ENCODE data around the gene NDUFC2.
"Not testable (repeated sequence)": the region's sequence is repeated elsewhere in the genome, so short reads cannot be mapped to it uniquely, and the experiment has no call there.

The NDUFC2 gene

GRCh38 chr11:78100261-78100660, 20.6 kb upstream of the NDUFC2 start:
- Histone ChIP-seq H3K36me3 (ENCODE audit: insufficient read depth) (no peaks in the 10 kb centered on the region; the same call in none of the 2 replicates), H3K27me3 (ENCODE audit: insufficient read depth, low read depth) (no peaks in the 10 kb centered on the region), H4K20me1 (ENCODE audit: insufficient read depth) (no peaks in the 10 kb centered on the region), H3K79me2 (ENCODE audit: insufficient read depth, low read depth) (no peaks in the 10 kb centered on the region), H3K4me2 (no peak overlapping the region), H3K9ac (no peak overlapping the region), H3K4me3 (IDR thresholded peaks at IDR 0.05; ENCODE audit: insufficient read depth, low read depth, low read length) (no peak overlapping the region), H3K4me1 (ENCODE audit: low read depth, poor library complexity, severe bottlenecking) (no peaks in the 10 kb centered on the region), H3K27ac (no peak overlapping the region), H2AFZ (ENCODE audit: low read depth) (no peak overlapping the region)
- no peak for TF ChIP-seq CTCF (conservative IDR thresholded peaks at IDR 0.05; ENCODE audit: low read depth, low read length)

- H3K27me3 ChIP-seq (ENCODE audit: insufficient read depth, low read depth), result no peaks in the 10 kb centered on the region
- no peaks in the 10 kb centered on the region for H3K4me1 ChIP-seq (ENCODE audit: low read depth, poor library complexity, severe bottlenecking)
- no peaks in the 10 kb centered on the region for H4K20me1 ChIP-seq (ENCODE audit: insufficient read depth)
- no peaks in the 10 kb centered on the region for H3K79me2 ChIP-seq (ENCODE audit: insufficient read depth, low read depth)
- no peaks in the 10 kb centered on the region; the same call in none of the 2 replicates for H3K36me3 ChIP-seq (ENCODE audit: insufficient read depth)
- no peak overlapping the region for H3K4me2 ChIP-seq
- no peak overlapping the region for H2AFZ ChIP-seq (ENCODE audit: low read depth)
- no peak overlapping the region for H3K4me3 ChIP-seq (IDR thresholded peaks at IDR 0.05; ENCODE audit: insufficient read depth, low read depth, low read length)
- H3K27ac ChIP-seq, result no peak overlapping the region
- no peak overlapping the region for H3K9ac ChIP-seq
- no peak for TF ChIP-seq CTCF (conservative IDR thresholded peaks at IDR 0.05; ENCODE audit: low read depth, low read length)
Observed at GRCh38 chr11:78099666-78100065, 20.0 kb upstream of the NDUFC2 start.

GRCh38 chr11:78097666-78098385, 18.2 kb upstream of the NDUFC2 start:
- Histone ChIP-seq H3K79me2 (ENCODE audit: insufficient read depth, low read depth) (no peaks in the 10 kb centered on the region), H2AFZ (ENCODE audit: low read depth) (no peak overlapping the region), H4K20me1 (ENCODE audit: insufficient read depth) (no peaks in the 10 kb centered on the region), H3K27me3 (ENCODE audit: insufficient read depth, low read depth) (no peaks in the 10 kb centered on the region), H3K9ac (no peak overlapping the region), H3K27ac (no peak overlapping the region), H3K4me1 (ENCODE audit: low read depth, poor library complexity, severe bottlenecking) (peaks cover 7% of the 10 kb centered on the region), H3K4me2 (no peak overlapping the region), H3K4me3 (IDR thresholded peaks at IDR 0.05; ENCODE audit: insufficient read depth, low read depth, low read length) (no peak overlapping the region), H3K36me3 (ENCODE audit: insufficient read depth) (no peaks in the 10 kb centered on the region; the same call in none of the 2 replicates)
- TF ChIP-seq CTCF (conservative IDR thresholded peaks at IDR 0.05; ENCODE audit: low read depth, low read length), result no peak

GRCh38 chr11:78094250-78094649, 14.6 kb upstream of the NDUFC2 start:
- Histone ChIP-seq H4K20me1 (ENCODE audit: insufficient read depth) (no peaks in the 10 kb centered on the region), H3K4me2 (no peak overlapping the region), H3K27me3 (ENCODE audit: insufficient read depth, low read depth) (no peaks in the 10 kb centered on the region), H3K4me1 (ENCODE audit: low read depth, poor library complexity, severe bottlenecking) (peaks cover 7% of the 10 kb centered on the region), H2AFZ (ENCODE audit: low read depth) (no peak overlapping the region), H3K9ac (no peak overlapping the region), H3K79me2 (ENCODE audit: insufficient read depth, low read depth) (no peaks in the 10 kb centered on the region), H3K36me3 (ENCODE audit: insufficient read depth) (no peaks in the 10 kb centered on the region; the same call in 1 of the 2 replicates), H3K4me3 (IDR thresholded peaks at IDR 0.05; ENCODE audit: insufficient read depth, low read depth, low read length) (no peak overlapping the region), H3K27ac (no peak overlapping the region)
- TF ChIP-seq CTCF (conservative IDR thresholded peaks at IDR 0.05; ENCODE audit: low read depth, low read length), result no peak

- H3K4me1 ChIP-seq (ENCODE audit: low read depth, poor library complexity, severe bottlenecking); H3K9ac ChIP-seq; H2AFZ ChIP-seq (ENCODE audit: low read depth); H3K27me3 ChIP-seq (ENCODE audit: insufficient read depth, low read depth); H3K27ac ChIP-seq; H3K36me3 ChIP-seq (ENCODE audit: insufficient read depth); H4K20me1 ChIP-seq (ENCODE audit: insufficient read depth); H3K79me2 ChIP-seq (ENCODE audit: insufficient read depth, low read depth); H3K4me2 ChIP-seq; H3K4me3 ChIP-seq (IDR thresholded peaks at IDR 0.05; ENCODE audit: insufficient read depth, low read depth, low read length): not testable (repeated sequence)
Observed at GRCh38 chr11:78086521-78087074, 6.9 kb upstream of the NDUFC2 start.
